ENCODE data around the gene RBMS1.

DNA sequence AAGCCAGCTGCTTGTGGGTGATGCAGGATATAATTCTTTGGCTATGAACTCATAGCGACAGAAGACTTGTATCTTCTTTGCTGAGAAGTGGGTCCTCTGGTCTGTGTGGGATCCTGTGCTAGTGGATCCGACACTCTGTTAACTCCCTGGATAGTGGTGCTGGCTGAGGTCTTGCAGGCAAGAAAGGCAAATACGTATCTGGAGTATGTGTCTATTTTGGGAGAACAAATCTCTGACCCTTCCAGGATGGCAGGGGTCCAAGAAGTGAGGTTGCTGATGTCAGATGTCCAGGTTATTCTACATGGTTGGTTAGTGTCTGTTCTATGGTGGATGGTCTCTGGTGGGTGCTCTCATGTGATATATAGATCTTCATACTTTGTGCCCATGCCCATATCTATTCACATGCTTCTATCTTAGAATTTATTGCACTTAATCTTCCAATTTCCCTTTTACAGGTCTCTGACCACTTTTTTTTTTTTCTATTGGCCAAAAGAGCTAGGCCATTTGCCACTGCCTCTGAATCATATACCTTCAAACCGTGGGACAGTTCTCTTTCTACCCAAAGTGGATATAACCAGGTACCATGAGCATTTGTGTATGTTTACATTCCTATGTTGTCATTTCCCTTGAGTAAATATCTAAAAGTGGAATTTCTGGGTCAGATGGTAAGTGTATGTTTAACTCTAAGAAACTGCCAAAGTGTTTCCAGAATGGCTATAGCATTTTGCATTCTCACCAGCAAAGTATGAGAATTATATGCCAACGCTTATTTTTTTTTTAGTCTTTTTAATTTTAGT lies 45.1 kb upstream of the RBMS1 start:
- TF ChIP-seq JUND (IDR thresholded peaks at IDR 0.05) (no peak), RAD21 (IDR thresholded peaks at IDR 0.05) (no peak)
- TF ChIP-seq, protein P1, sequence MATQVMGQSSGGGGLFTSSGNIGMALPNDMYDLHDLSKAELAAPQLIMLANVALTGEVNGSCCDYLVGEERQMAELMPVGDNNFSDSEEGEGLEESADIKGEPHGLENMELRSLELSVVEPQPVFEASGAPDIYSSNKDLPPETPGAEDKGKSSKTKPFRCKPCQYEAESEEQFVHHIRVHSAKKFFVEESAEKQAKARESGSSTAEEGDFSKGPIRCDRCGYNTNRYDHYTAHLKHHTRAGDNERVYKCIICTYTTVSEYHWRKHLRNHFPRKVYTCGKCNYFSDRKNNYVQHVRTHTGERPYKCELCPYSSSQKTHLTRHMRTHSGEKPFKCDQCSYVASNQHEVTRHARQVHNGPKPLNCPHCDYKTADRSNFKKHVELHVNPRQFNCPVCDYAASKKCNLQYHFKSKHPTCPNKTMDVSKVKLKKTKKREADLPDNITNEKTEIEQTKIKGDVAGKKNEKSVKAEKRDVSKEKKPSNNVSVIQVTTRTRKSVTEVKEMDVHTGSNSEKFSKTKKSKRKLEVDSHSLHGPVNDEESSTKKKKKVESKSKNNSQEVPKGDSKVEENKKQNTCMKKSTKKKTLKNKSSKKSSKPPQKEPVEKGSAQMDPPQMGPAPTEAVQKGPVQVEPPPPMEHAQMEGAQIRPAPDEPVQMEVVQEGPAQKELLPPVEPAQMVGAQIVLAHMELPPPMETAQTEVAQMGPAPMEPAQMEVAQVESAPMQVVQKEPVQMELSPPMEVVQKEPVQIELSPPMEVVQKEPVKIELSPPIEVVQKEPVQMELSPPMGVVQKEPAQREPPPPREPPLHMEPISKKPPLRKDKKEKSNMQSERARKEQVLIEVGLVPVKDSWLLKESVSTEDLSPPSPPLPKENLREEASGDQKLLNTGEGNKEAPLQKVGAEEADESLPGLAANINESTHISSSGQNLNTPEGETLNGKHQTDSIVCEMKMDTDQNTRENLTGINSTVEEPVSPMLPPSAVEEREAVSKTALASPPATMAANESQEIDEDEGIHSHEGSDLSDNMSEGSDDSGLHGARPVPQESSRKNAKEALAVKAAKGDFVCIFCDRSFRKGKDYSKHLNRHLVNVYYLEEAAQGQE (IDR thresholded peaks at IDR 0.05): no peak
